ENCODE measurements around the gene TCOF1.

Gene TCOF1, protein sequence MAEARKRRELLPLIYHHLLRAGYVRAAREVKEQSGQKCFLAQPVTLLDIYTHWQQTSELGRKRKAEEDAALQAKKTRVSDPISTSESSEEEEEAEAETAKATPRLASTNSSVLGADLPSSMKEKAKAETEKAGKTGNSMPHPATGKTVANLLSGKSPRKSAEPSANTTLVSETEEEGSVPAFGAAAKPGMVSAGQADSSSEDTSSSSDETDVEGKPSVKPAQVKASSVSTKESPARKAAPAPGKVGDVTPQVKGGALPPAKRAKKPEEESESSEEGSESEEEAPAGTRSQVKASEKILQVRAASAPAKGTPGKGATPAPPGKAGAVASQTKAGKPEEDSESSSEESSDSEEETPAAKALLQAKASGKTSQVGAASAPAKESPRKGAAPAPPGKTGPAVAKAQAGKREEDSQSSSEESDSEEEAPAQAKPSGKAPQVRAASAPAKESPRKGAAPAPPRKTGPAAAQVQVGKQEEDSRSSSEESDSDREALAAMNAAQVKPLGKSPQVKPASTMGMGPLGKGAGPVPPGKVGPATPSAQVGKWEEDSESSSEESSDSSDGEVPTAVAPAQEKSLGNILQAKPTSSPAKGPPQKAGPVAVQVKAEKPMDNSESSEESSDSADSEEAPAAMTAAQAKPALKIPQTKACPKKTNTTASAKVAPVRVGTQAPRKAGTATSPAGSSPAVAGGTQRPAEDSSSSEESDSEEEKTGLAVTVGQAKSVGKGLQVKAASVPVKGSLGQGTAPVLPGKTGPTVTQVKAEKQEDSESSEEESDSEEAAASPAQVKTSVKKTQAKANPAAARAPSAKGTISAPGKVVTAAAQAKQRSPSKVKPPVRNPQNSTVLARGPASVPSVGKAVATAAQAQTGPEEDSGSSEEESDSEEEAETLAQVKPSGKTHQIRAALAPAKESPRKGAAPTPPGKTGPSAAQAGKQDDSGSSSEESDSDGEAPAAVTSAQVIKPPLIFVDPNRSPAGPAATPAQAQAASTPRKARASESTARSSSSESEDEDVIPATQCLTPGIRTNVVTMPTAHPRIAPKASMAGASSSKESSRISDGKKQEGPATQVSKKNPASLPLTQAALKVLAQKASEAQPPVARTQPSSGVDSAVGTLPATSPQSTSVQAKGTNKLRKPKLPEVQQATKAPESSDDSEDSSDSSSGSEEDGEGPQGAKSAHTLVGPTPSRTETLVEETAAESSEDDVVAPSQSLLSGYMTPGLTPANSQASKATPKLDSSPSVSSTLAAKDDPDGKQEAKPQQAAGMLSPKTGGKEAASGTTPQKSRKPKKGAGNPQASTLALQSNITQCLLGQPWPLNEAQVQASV (N-terminal part only)

GRCh38 chr5:150357326-150358260 lies at the start of gene TCOF1:
Gene TCOF1 (plus strand): TSS chr5:150357697. CDS start chr5:150357747, 50 bp downstream.
- DNase-seq (ENCODE audit: low read depth) = peak; percentile 96

DNA sequence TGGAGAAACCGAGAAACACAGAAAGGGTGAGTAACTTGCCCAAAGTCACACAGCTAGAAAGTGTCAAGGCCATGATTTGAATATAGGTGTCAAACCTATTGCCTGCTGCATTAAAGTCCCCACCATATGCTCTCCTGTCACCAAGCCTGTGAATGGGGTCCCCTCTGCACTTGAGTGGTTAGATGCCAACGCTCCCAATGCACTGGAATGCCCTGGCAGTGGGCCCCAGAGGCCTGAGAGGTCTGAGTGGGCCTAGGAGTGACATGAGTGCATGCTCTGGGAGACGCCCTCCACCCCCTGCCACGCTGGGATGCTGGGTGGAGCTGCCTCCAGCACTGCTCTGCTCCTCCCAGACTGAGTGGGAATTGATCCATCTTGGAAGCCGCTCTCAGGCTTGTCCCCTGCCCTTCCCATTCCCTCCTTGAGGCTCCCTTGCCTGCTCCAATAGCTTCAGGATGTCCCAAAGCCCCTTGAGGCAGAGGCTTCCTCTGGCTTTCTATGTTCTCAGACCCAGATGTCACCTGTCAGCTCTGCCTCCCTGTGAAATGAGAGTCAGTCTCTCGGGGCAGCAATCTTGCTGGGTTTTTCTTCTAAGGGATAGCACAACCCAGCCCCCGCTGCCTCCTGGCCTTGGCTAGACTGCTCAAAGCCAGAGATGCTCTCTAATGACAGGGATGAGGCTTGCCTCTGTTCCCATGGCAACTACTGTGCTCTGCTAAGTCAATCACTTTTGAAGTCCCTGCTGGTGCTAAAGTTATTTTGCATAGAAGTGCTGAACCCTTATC lies 48.2 kb upstream of the TCOF1 start:
- no peak for DNase-seq (ENCODE audit: low read depth)

DNA sequence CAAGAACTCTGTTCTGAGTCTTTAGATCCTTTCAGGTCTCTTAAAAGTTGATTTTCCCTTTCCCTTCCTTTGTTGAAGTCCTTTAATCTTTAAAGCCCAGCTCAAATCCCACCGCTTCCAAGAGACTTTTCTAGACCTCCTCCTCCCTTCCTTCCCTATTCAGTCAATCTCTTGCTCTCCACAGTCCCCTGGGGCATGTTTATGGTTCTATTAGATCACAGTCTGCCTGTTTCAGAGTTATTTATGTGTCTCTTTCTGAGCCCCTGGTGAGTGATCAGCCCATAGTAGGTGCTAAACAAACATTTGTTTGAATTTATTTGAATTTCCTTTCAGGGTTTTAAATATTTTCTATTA lies 47.6 kb upstream of the TCOF1 start:
- no peak for DNase-seq (ENCODE audit: low read depth)

GRCh38 chr5:150310246-150310645 lies 47.3 kb upstream of the TCOF1 start:
- no peak for DNase-seq (ENCODE audit: low read depth)

GRCh38 chr5:150311015-150311692 lies 46.3 kb upstream of the TCOF1 start:
- no peak for DNase-seq (ENCODE audit: low read depth)

GRCh38 chr5:150312518-150312917 lies 45.0 kb upstream of the TCOF1 start:
- no peak for DNase-seq (ENCODE audit: low read depth)

- no peak for DNase-seq (ENCODE audit: low read depth)
Measured at GRCh38 chr5:150313501-150313900, 44.0 kb upstream of the TCOF1 start.

- no peak for DNase-seq (ENCODE audit: low read depth)
Measured at GRCh38 chr5:150313921-150314716, 43.4 kb upstream of the TCOF1 start.

DNA sequence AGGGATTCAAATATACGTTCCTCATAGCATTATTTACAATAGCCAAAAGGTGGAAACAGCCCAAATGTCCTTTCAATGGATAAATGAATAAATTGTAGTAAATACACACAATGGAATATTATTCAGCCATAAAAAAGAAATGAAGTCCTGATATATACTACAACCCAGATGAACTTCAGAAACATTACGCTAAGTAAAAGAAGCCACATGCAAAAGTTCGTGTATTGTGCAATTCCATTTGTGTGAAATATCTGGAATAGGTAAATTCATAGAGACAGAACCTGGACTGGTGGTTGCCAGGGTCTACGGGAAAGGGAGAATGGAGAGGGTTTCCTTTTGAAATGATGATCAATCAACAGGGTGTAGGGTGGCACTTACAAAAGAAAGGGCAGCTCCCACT lies 42.3 kb upstream of the TCOF1 start:
- no peak for DNase-seq (ENCODE audit: low read depth)

DNA sequence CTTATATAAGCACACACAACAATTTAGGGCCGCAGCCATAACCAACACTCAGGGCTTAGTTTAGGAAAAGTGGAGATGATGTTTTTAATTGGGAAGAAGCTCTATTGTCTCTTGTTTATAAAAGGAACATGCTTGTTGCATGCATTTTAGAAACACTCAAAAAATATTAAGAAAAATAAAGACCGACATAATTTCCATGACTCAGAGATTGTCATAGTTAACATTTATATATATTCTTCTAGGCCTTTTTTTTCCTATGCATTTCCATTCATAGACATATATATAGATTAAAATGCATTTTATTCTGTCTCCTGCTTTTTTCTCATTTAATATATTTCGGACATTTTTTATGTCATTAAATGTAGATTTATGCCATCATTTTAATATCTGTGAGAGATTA lies 41.2 kb upstream of the TCOF1 start:
- no peak for DNase-seq (ENCODE audit: low read depth)

- no peak for DNase-seq (ENCODE audit: low read depth)
Measured at GRCh38 chr5:150317048-150318003, 40.2 kb upstream of the TCOF1 start.

- no peak for DNase-seq (ENCODE audit: low read depth)
Measured at GRCh38 chr5:150318613-150319483, 38.6 kb upstream of the TCOF1 start.

DNA sequence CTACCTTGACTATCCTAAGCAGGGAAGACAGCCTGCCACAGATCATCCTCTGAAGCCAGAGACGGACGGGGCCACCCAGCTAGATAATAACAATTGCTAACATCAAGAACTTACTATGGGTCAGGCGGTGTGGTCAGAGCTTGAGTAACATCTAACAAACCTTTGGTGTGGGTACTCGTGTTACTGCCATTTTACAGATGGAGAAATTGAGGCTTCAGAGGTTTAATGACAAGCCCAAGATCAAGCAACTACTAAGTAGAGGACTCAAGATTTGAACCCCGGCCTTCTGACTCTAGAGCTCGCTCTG lies 38.1 kb upstream of the TCOF1 start:
- no peak for DNase-seq (ENCODE audit: low read depth)

DNA sequence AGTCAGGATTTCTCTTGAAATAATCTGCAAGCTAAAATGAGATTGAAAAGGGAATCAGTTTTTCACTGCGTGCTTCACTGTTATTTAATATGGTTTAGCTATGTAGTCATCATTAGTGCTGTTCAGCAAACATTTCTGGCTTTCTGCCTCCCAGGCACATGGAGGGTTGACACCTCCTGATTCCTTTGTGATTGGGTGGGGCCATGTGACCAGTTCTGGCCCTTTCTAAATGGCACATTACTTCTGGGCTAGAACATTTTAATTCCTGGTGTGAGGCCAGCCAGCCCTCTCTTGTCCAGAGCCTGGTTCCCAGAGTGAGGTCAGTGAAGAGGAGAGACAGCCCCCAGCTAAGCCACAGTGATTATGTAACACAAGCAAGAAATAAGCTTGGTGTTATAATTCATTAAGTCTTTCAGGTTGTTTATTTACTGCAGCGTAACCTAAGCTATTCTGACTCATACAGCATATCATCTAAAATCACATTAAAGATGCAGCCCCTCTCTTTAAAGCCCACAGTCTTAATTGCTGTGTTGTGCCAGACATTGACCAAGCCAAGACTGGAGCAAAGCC lies 37.4 kb upstream of the TCOF1 start:
- no peak for DNase-seq (ENCODE audit: low read depth)

DNA sequence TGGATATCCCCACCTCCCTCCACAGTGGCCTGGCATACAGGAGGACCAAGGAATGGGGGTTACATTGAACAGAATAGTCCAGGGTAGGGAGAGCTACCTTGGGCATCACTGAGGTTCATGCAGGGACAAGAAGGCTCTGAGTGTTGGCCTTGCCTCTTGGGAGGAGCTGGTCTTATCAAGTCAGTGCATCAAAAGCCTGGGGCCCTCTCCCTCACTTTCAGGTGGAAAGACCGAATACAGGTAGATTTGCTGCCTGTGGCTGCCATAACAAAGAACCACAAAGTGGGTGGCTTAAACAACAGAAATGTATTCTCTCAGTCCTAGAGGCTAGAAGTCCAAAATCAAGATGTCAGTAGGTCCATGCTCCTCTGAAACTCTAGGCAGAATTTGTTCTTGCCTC lies 36.3 kb upstream of the TCOF1 start:
- DNase-seq (ENCODE audit: low read depth) = no peak

GRCh38 chr5:150321784-150322183 lies 35.7 kb upstream of the TCOF1 start:
- DNase-seq (ENCODE audit: low read depth) = no peak

DNA sequence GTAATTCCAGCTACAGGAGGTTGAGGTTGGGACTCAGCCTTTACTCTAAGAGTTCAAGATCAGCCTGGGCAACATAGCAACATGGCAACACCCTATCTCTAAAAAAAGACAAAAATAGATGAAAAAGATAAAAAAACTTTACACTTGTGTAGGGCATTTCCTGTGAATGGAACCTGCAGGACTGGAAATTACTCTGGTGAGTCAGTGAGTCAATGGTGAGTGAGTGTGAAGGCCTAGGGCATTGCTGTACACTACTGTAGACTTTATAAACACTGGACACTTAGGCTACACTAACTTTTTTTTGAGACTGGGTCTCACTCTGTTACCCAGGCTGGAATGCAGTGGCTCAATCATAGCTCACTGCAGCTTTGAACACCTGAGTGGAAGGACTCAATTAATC lies 35.3 kb upstream of the TCOF1 start:
- no peak for DNase-seq (ENCODE audit: low read depth)
